ENCODE measurements around the gene MRTFB.

The MRTFB gene

DNA sequence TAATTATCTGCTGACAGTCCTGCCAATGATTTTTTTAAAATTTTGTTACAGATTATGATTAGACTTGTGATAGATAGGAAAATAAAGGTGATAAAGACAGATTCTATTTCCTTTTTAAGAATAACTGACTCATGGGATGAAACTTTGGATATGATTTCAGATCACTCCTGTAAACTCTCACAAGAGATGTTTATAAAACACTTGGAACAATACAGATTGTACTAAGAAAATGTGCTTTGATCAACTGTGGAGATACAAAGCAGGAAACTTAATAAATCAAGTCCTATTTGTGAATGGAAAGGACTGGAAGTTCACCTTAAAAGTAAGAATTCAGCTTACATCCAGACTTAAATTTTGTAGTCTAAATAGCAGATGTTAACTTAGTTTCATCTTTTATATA lies 21.4 kb downstream of the MRTFB start:
- Histone ChIP-seq H3K79me2 (ENCODE audit: low read length) (no peaks in the 10 kb centered on the region), H4K20me1 (ENCODE audit: insufficient read depth, low read length) (no peaks in the 10 kb centered on the region), H3K27me3 (ENCODE audit: low read depth, low read length) (no peaks in the 10 kb centered on the region), H3K36me3 (replicated peaks; ENCODE audit: low read depth, low read length) (peaks cover 3% of the 10 kb centered on the region), H3K4me2 (ENCODE audit: low read length) (no peak overlapping the region), H3K9me3 (ENCODE audit: insufficient read depth, low read length) (no peaks in the 10 kb centered on the region), H2AFZ (ENCODE audit: low read depth, low read length) (no peak overlapping the region), H3K9ac (ENCODE audit: low read length) (no peak overlapping the region), H3K27ac (ENCODE audit: low read length) (no peak overlapping the region), H3K4me1 (ENCODE audit: low read length) (peaks cover 5% of the 10 kb centered on the region; the same call in 1 of the 2 replicates), H3K4me3 (ENCODE audit: low read length) (no peak overlapping the region)
- TF ChIP-seq EZH2phosphoT487 (IDR thresholded peaks at IDR 0.05; ENCODE audit: low read depth), result no peak
- TF ChIP-seq, protein P1, sequence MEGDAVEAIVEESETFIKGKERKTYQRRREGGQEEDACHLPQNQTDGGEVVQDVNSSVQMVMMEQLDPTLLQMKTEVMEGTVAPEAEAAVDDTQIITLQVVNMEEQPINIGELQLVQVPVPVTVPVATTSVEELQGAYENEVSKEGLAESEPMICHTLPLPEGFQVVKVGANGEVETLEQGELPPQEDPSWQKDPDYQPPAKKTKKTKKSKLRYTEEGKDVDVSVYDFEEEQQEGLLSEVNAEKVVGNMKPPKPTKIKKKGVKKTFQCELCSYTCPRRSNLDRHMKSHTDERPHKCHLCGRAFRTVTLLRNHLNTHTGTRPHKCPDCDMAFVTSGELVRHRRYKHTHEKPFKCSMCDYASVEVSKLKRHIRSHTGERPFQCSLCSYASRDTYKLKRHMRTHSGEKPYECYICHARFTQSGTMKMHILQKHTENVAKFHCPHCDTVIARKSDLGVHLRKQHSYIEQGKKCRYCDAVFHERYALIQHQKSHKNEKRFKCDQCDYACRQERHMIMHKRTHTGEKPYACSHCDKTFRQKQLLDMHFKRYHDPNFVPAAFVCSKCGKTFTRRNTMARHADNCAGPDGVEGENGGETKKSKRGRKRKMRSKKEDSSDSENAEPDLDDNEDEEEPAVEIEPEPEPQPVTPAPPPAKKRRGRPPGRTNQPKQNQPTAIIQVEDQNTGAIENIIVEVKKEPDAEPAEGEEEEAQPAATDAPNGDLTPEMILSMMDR (IDR thresholded peaks at IDR 0.05; ENCODE audit: low read depth, low read length), result no peak

GRCh38 chr16:14095883-14096551 lies 24.9 kb downstream of the MRTFB start:
- Histone ChIP-seq H3K36me3 (replicated peaks; ENCODE audit: low read depth, low read length) (no peaks in the 10 kb centered on the region), H3K4me3 (ENCODE audit: low read length) (no peak overlapping the region), H3K9ac (ENCODE audit: low read length) (no peak overlapping the region), H4K20me1 (ENCODE audit: insufficient read depth, low read length) (no peaks in the 10 kb centered on the region), H3K27me3 (ENCODE audit: low read depth, low read length) (no peaks in the 10 kb centered on the region), H3K9me3 (ENCODE audit: insufficient read depth, low read length) (no peaks in the 10 kb centered on the region), H3K4me2 (ENCODE audit: low read length) (no peak overlapping the region), H2AFZ (ENCODE audit: low read depth, low read length) (no peak overlapping the region), H3K4me1 (ENCODE audit: low read length) (peaks cover 12% of the 10 kb centered on the region), H3K79me2 (ENCODE audit: low read length) (peaks cover 4% of the 10 kb centered on the region; the same call in 1 of the 2 replicates), H3K27ac (ENCODE audit: low read length) (no peak overlapping the region)
- no peak for TF ChIP-seq EZH2phosphoT487 (IDR thresholded peaks at IDR 0.05; ENCODE audit: low read depth)
- TF ChIP-seq, protein P1 (IDR thresholded peaks at IDR 0.05; ENCODE audit: low read depth, low read length), result no peak

GRCh38 chr16:14097182-14097959 lies 26.3 kb downstream of the MRTFB start:
- Histone ChIP-seq H2AFZ (ENCODE audit: low read depth, low read length) (no peak overlapping the region), H3K4me3 (ENCODE audit: low read length) (no peak overlapping the region), H3K27me3 (ENCODE audit: low read depth, low read length) (no peaks in the 10 kb centered on the region), H4K20me1 (ENCODE audit: insufficient read depth, low read length) (no peaks in the 10 kb centered on the region), H3K36me3 (replicated peaks; ENCODE audit: low read depth, low read length) (no peaks in the 10 kb centered on the region), H3K79me2 (ENCODE audit: low read length) (peaks cover 9% of the 10 kb centered on the region; the same call in 1 of the 2 replicates), H3K9ac (ENCODE audit: low read length) (no peak overlapping the region), H3K27ac (ENCODE audit: low read length) (no peak overlapping the region), H3K4me1 (ENCODE audit: low read length) (peaks cover 13% of the 10 kb centered on the region), H3K9me3 (ENCODE audit: insufficient read depth, low read length) (no peaks in the 10 kb centered on the region), H3K4me2 (ENCODE audit: low read length) (no peak overlapping the region)
- TF ChIP-seq, protein P1 (IDR thresholded peaks at IDR 0.05; ENCODE audit: low read depth, low read length), result no peak
- no peak for TF ChIP-seq EZH2phosphoT487 (IDR thresholded peaks at IDR 0.05; ENCODE audit: low read depth)

GRCh38 chr16:14098081-14098480 lies 27.0 kb downstream of the MRTFB start:
- H3K4me1 ChIP-seq (ENCODE audit: low read length), result peaks cover 13% of the 10 kb centered on the region
- H3K79me2 ChIP-seq (ENCODE audit: low read length), result peaks cover 11% of the 10 kb centered on the region; the same call in 1 of the 2 replicates
- no peaks in the 10 kb centered on the region for H4K20me1 ChIP-seq (ENCODE audit: insufficient read depth, low read length)
- TF ChIP-seq, protein P1 (IDR thresholded peaks at IDR 0.05; ENCODE audit: low read depth, low read length), result no peak
- no peak for TF ChIP-seq EZH2phosphoT487 (IDR thresholded peaks at IDR 0.05; ENCODE audit: low read depth)
- H3K4me3 ChIP-seq (ENCODE audit: low read length), result no peak overlapping the region
- no peak overlapping the region for H2AFZ ChIP-seq (ENCODE audit: low read depth, low read length)
- H3K9me3 ChIP-seq (ENCODE audit: insufficient read depth, low read length), result no peaks in the 10 kb centered on the region
- no peaks in the 10 kb centered on the region for H3K36me3 ChIP-seq (replicated peaks; ENCODE audit: low read depth, low read length)
- no peak overlapping the region for H3K9ac ChIP-seq (ENCODE audit: low read length)
- no peaks in the 10 kb centered on the region for H3K27me3 ChIP-seq (ENCODE audit: low read depth, low read length)
- H3K27ac ChIP-seq (ENCODE audit: low read length), result no peak overlapping the region
- H3K4me2 ChIP-seq (ENCODE audit: low read length), result no peak overlapping the region
